HepG2 (cell line): ENCODE data around the gene TGM6. TPM values are rescaled to one million over a fixed set of nuclear protein-coding genes. Genes with fewer than 3 reads are reported as not detected.

Source experiments
- ATAC-seq: fragments of 200-7000 bp; cut with Tn5 transposase; 3 replicates; pipeline ENCODE4 v1.9.1; 2020; ENCODE audit warnings: mild to moderate bottlenecking, moderate library complexity
- BruUV-seq: library from RNA; stranded (reverse); fragments of 400-500 nt; replicated peaks from 2 replicates; lab custom pipeline; 2021; lab: Mats Ljungman, UMichigan
- CTCF ChIA-PET: fragments of 300-600 bp; formaldehyde crosslinking; extraction: SDS; loops from one replicate; lab custom pipeline; 2021; ENCODE audit warnings: low total read pairs, inconsistent platforms, low intra/inter-chr PET ratio; lab: Yijun Ruan, JAX
- POLR2A ChIA-PET: fragments of 350-600 bp; sonication (Branson Sonifier 250); formaldehyde crosslinking; loops from one replicate; lab custom pipeline; 2020; ENCODE audit warnings: antibody characterized with exemption, inconsistent platforms; lab: Yijun Ruan, JAX
- DNase-seq: peaks from one replicate; pipeline ENCODE4 v3.0.0-alpha.2; 2015; ENCODE audit warnings: low spot score
- FAIRE-seq: peaks from 3 replicates; lab custom pipeline; 2011; peaks lifted over from hg19 to GRCh38; lab: Jason Lieb, UNC
- H2AFZ ChIP-seq: one replicate; pipeline ENCODE4 v1.6.1; 2011; ENCODE audit warnings: low read length, inconsistent platforms
- H3K27ac ChIP-seq: fragments of 300-600 bp; 3 replicates; pipeline ENCODE4 v1.8.0; 2011; ENCODE audit warnings: mixed run types, mild to moderate bottlenecking, mixed read lengths, low read length, inconsistent platforms; ENCODE audit not compliant: insufficient read depth; ENCODE audit errors: extremely low read length
- H3K27me3 ChIP-seq, 2 experiments: fragments of 200-600 bp in 1 of 2; 2 replicates in 1 of 2; 3 replicates in 1 of 2; pipeline versions ENCODE4 v1.6.0 to v1.8.0; 2011; ENCODE audit warnings: low read length in 2 of 2, mild to moderate bottlenecking in 2 of 2, moderate library complexity in 2 of 2, inconsistent platforms in 1 of 2; ENCODE audit not compliant: insufficient read depth in 2 of 2, control insufficient read depth in 1 of 2
- H3K36me3 ChIP-seq, 2 experiments: fragments of 200-600 bp in 1 of 2; replicated peaks in 1 of 2; 2 replicates in 1 of 2; 3 replicates in 1 of 2; pipeline versions ENCODE4 v1.5.1 to v1.8.0; 2011; ENCODE audit warnings: low read length in 2 of 2, inconsistent platforms in 1 of 2; ENCODE audit not compliant: insufficient read depth in 2 of 2, control insufficient read depth in 1 of 2
- H3K4me1 ChIP-seq: 2 replicates; pipeline ENCODE4 v1.5.1; 2012; ENCODE audit warnings: low read length, inconsistent platforms; ENCODE audit not compliant: insufficient read depth
- H3K4me2 ChIP-seq: 2 replicates; pipeline ENCODE4 v1.6.0; 2011; ENCODE audit warnings: low read depth, low read length, inconsistent platforms
- H3K4me3 ChIP-seq, 3 experiments: fragments of 200-600 bp in 1 of 3; sonication (generic), shearing (Covaris generic) in 1 of 3; replicated peaks in 1 of 3; 2 replicates each; pipeline ENCODE4 v1.5.1; 2011 to 2016; ENCODE audit warnings: low read length in 3 of 3, inconsistent platforms in 2 of 3, low read depth in 2 of 3, mild to moderate bottlenecking in 2 of 3, control low read depth in 1 of 3, mixed read lengths in 1 of 3; ENCODE audit not compliant: insufficient read depth in 1 of 3
- H3K79me2 ChIP-seq: one replicate; pipeline ENCODE4 v1.6.1; 2011; ENCODE audit warnings: low read length, inconsistent platforms; ENCODE audit not compliant: insufficient read depth
- H3K9ac ChIP-seq: 2 replicates; pipeline ENCODE4 v1.6.0; 2011; ENCODE audit warnings: mild to moderate bottlenecking, low read depth, low read length, inconsistent platforms; ENCODE audit not compliant: insufficient read depth
- H3K9me3 ChIP-seq: 2 replicates; pipeline ENCODE4 v1.5.1; 2012; ENCODE audit warnings: mild to moderate bottlenecking, low read length
- H4K20me1 ChIP-seq: 2 replicates; pipeline ENCODE4 v1.6.0; 2011; ENCODE audit warnings: inconsistent platforms, mild to moderate bottlenecking, low read length, moderate library complexity; ENCODE audit not compliant: insufficient read depth
- ATRX ChIP-seq: sonication (generic); formaldehyde crosslinking; IDR thresholded peaks from 2 replicates; pipeline ENCODE4 v1.4.0; 2020; ENCODE audit warnings: missing genetic modification reagents, borderline replicate concordance
- NBN ChIP-seq: fragments of 450-650 bp; conservative IDR thresholded peaks from 2 replicates; pipeline ENCODE4 v1.6.1; 2017
- REPIN1 ChIP-seq: sonication (generic); formaldehyde crosslinking; IDR thresholded peaks from 2 replicates; pipeline ENCODE4 v1.8.0; 2022; ENCODE audit warnings: missing genetic modification reagents, low read depth, mild to moderate bottlenecking, borderline replicate concordance
- SETDB1 ChIP-seq: sonication (generic); formaldehyde crosslinking; IDR thresholded peaks from 2 replicates; pipeline ENCODE4 v1.5.1; 2020; ENCODE audit warnings: missing genetic modification reagents, mild to moderate bottlenecking, borderline replicate concordance
- SP1 ChIP-seq, 2 experiments: fragments of 450-650 bp in 1 of 2; sonication (generic) in 1 of 2; formaldehyde crosslinking in 1 of 2; IDR thresholded peaks; 2 replicates each; pipeline versions ENCODE4 v1.4.0 to v1.6.1; 2016 to 2020; ENCODE audit warnings: missing genetic modification reagents in 1 of 2
- TOE1 ChIP-seq: sonication (generic); formaldehyde crosslinking; IDR thresholded peaks from 2 replicates; pipeline ENCODE4 v1.4.0; 2020; ENCODE audit warnings: mild to moderate bottlenecking, missing genetic modification reagents
- ZEB1 ChIP-seq: IDR thresholded peaks from 2 replicates; pipeline ENCODE4 v1.6.1; 2012; ENCODE audit warnings: mild to moderate bottlenecking, low read depth, inconsistent platforms; ENCODE audit not compliant: insufficient replicate concordance
- ZMYM3 ChIP-seq: sonication (generic); formaldehyde crosslinking; IDR thresholded peaks from 2 replicates; pipeline ENCODE4 v1.5.1; 2020; ENCODE audit warnings: mild to moderate bottlenecking, missing genetic modification reagents
- ZNF256 ChIP-seq: sonication (generic); formaldehyde crosslinking; conservative IDR thresholded peaks from 2 replicates; pipeline ENCODE4 v1.4.0; 2020; ENCODE audit warnings: missing genetic modification reagents
- ZNF383 ChIP-seq: sonication (generic); formaldehyde crosslinking; IDR thresholded peaks from 2 replicates; pipeline ENCODE4 v1.4.0; 2020; ENCODE audit warnings: missing genetic modification reagents, mild to moderate bottlenecking, borderline replicate concordance
- ZNF543 ChIP-seq: sonication (generic); formaldehyde crosslinking; IDR thresholded peaks from 2 replicates; pipeline ENCODE4 v1.4.0; 2020; ENCODE audit warnings: mild to moderate bottlenecking, missing genetic modification reagents
- ZNF746 ChIP-seq: sonication (generic); formaldehyde crosslinking; IDR thresholded peaks from 2 replicates; pipeline ENCODE4 v1.8.0; 2022; ENCODE audit warnings: mild to moderate bottlenecking, missing genetic modification reagents
- WGBS: methylation state at CpG from one replicate; pipeline ENCODE4 v1.1.6; 2017; ENCODE audit warnings: low lambda C conversion rate; 5-methylcytosine and 5-hydroxymethylcytosine counted together
- in situ Hi-C: cut with HindIII; loops from 2 replicates; pipeline ENCODE4 v1.10.0; 2017; ENCODE audit warnings: low pct_unique_long_range_greater_than_20kb; ENCODE audit not compliant: extremely low pct_ligation_motif_present
- intact Hi-C: fragments of 100-400 bp; cut with micrococcal nuclease; formaldehyde crosslinking; loops from one replicate; pipeline ENCODE4 v1.10.0; 2022; ENCODE audit not compliant: unreplicated experiment
- polyA plus RNA-seq, 8 experiments: library from polyadenylated mRNA; depleted of rRNA in 3 of 8; stranded (reverse) in 7 of 8; unstranded in 1 of 8; fragments of >200 nt; fragmentation: Illumina TruSeq in 4 of 8; extraction: Trizol in 4 of 8; gene quantifications; 2 replicates each; pipeline versions ENCODE4 v1.2.1 to v1.2.3, GENCODE V29; 2011 to 2016; ENCODE audit warnings: low read depth in 4 of 8, missing spikeins in 1 of 8, mixed read lengths in 1 of 8; ENCODE audit not compliant: insufficient read depth in 1 of 8
- total RNA-seq, 5 experiments: library from RNA; depleted of rRNA; stranded (reverse); fragments of >200 nt; fragmentation: Illumina TruSeq; extraction: Trizol; gene quantifications; 2 replicates each; pipeline ENCODE4 v1.2.3, GENCODE V29; 2016; ENCODE audit warnings: low read depth in 1 of 5
- TF ChIP-seq, protein P1 (sequence below): sonication (generic); formaldehyde crosslinking; IDR thresholded peaks from 2 replicates; pipeline ENCODE4 v1.4.0; 2020; ENCODE audit warnings: mild to moderate bottlenecking, missing genetic modification reagents
- TF ChIP-seq, protein P2 (sequence below): sonication (generic); formaldehyde crosslinking; IDR thresholded peaks from 2 replicates; pipeline ENCODE4 v1.8.0; 2022; ENCODE audit warnings: missing genetic modification reagents, mild to moderate bottlenecking, moderate library complexity, borderline replicate concordance
- TF ChIP-seq, protein P3 (sequence below): sonication (generic); formaldehyde crosslinking; IDR thresholded peaks from 2 replicates; pipeline ENCODE4 v1.4.0; 2020; ENCODE audit warnings: mild to moderate bottlenecking, missing genetic modification reagents
- TF ChIP-seq, protein P4 (sequence below): sonication (generic); formaldehyde crosslinking; IDR thresholded peaks from 2 replicates; pipeline ENCODE4 v1.4.0; 2020; ENCODE audit warnings: missing genetic modification reagents

Gene TGM6
- total and polyA plus RNA-seq, 2 of the 13 experiments (the other 11 are each of a cell fraction or from before 2014, with no cell fraction given) = not detected

DNA sequence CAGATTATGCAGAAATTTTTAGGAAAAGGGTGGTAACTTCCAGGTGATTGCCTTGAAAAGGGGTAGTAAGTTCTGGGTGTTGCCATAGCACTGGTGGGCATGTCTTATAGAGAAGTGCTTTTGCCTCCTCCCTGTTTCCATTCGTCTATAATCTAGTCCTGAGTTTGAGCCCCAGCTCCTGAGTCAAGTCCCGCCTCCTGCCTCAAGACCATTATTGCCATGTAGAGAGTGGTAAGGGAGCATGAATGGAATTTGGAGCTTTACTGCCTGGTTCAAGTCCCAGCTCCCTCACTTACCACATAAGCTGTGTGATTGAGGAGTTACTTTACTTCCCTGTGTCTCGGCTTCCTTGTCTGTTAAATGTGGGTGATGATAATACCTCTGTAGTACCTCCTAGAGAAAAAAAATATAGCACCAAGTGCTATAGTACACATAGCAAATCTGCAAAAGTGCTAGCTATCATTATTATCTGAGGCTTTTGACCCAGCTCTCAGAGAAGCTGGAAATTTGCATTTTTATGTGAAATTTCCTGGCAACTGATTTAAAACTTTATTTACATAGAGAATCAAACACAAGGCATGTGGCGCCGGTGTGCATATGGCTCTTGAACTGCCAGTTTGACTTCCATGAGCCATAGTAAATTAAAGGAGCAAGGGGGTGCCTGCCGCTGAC lies 36.0 kb downstream of the TGM6 start:
- 57% methylated on average over 6 of the region's 6 CpGs for WGBS
- CTCF ChIA-PET = no interaction called here
- intact Hi-C loops = no loop called here

More for the DNA sequence above, 36.0 kb downstream of the TGM6 start:
- BruUV-seq = no TSS peak
- peaks cover 10% of the 10 kb centered on the region for H3K4me1 ChIP-seq
- no peak for DNase-seq
- H3K4me3 ChIP-seq = no peak overlapping the region
- FAIRE-seq = no peak
- no peak for ATAC-seq
- H3K79me2 ChIP-seq = no peaks in the 10 kb centered on the region
- POLR2A ChIA-PET = no interaction called here
- no peaks in the 10 kb centered on the region for H3K36me3 ChIP-seq
- TF ChIP-seq, protein P1, sequence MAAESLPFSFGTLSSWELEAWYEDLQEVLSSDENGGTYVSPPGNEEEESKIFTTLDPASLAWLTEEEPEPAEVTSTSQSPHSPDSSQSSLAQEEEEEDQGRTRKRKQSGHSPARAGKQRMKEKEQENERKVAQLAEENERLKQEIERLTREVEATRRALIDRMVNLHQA (CRISPR knock-in tag) = no peak
- TF ChIP-seq NBN = no peak
- TF ChIP-seq, protein P2, sequence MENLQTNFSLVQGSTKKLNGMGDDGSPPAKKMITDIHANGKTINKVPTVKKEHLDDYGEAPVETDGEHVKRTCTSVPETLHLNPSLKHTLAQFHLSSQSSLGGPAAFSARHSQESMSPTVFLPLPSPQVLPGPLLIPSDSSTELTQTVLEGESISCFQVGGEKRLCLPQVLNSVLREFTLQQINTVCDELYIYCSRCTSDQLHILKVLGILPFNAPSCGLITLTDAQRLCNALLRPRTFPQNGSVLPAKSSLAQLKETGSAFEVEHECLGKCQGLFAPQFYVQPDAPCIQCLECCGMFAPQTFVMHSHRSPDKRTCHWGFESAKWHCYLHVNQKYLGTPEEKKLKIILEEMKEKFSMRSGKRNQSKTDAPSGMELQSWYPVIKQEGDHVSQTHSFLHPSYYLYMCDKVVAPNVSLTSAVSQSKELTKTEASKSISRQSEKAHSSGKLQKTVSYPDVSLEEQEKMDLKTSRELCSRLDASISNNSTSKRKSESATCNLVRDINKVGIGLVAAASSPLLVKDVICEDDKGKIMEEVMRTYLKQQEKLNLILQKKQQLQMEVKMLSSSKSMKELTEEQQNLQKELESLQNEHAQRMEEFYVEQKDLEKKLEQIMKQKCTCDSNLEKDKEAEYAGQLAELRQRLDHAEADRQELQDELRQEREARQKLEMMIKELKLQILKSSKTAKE (CRISPR knock-in tag) = no peak
- no peak for TF ChIP-seq ZNF383
- TF ChIP-seq ZNF746 = no peak
- TF ChIP-seq TOE1 (CRISPR knock-in tag) = no peak
- no peak for TF ChIP-seq ATRX (CRISPR knock-in tag)
- no peak for TF ChIP-seq SETDB1 (CRISPR knock-in tag)
- TF ChIP-seq, protein P3, sequence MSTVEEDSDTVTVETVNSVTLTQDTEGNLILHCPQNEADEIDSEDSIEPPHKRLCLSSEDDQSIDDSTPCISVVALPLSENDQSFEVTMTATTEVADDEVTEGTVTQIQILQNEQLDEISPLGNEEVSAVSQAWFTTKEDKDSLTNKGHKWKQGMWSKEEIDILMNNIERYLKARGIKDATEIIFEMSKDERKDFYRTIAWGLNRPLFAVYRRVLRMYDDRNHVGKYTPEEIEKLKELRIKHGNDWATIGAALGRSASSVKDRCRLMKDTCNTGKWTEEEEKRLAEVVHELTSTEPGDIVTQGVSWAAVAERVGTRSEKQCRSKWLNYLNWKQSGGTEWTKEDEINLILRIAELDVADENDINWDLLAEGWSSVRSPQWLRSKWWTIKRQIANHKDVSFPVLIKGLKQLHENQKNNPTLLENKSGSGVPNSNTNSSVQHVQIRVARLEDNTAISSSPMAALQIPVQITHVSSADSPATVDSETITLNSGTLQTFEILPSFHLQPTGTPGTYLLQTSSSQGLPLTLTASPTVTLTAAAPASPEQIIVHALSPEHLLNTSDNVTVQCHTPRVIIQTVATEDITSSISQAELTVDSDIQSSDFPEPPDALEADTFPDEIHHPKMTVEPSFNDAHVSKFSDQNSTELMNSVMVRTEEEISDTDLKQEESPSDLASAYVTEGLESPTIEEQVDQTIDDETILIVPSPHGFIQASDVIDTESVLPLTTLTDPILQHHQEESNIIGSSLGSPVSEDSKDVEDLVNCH = no peak
- TF ChIP-seq ZNF543 = no peak
- TF ChIP-seq ZNF256 (CRISPR knock-in tag) = no peak
- TF ChIP-seq REPIN1 (CRISPR knock-in tag) = no peak
- TF ChIP-seq ZMYM3 (CRISPR knock-in tag) = no peak
- TF ChIP-seq SP1 (IDR thresholded peaks at IDR 0.05) = no peak
- TF ChIP-seq SP1 (CRISPR knock-in tag; IDR thresholded peaks at IDR 0.05) = no peak
- no peak for TF ChIP-seq ZEB1
- TF ChIP-seq, protein P4, sequence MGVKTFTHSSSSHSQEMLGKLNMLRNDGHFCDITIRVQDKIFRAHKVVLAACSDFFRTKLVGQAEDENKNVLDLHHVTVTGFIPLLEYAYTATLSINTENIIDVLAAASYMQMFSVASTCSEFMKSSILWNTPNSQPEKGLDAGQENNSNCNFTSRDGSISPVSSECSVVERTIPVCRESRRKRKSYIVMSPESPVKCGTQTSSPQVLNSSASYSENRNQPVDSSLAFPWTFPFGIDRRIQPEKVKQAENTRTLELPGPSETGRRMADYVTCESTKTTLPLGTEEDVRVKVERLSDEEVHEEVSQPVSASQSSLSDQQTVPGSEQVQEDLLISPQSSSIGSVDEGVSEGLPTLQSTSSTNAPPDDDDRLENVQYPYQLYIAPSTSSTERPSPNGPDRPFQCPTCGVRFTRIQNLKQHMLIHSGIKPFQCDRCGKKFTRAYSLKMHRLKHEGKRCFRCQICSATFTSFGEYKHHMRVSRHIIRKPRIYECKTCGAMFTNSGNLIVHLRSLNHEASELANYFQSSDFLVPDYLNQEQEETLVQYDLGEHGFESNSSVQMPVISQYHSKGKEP (CRISPR knock-in tag) = no peak
- in situ Hi-C loops = no loop called here
- no peaks in the 10 kb centered on the region for H4K20me1 ChIP-seq
- H3K27me3 ChIP-seq = no peaks in the 10 kb centered on the region; a peak in 1 of 5 replicates
- H2AFZ ChIP-seq = no peak overlapping the region
- H3K4me2 ChIP-seq = no peak overlapping the region
- H3K9ac ChIP-seq = no peak overlapping the region
- no peak overlapping the region for H3K27ac ChIP-seq
- no peaks in the 10 kb centered on the region for H3K9me3 ChIP-seq
